M059J (cell line): Measurements from ENCODE around the gene GZMM. TPM values are rescaled to one million over a fixed set of nuclear protein-coding genes. Genes with fewer than 3 reads are reported as not detected.

ENCODE experiments used
- DNase-seq: peaks from one replicate; pipeline ENCODE4 v3.0.0-alpha.2; 2012; ENCODE audit warnings: low read depth
- total RNA-seq: library from RNA; depleted of rRNA; stranded (reverse); fragments of >200 nt; shearing (Covaris generic); gene quantifications from 2 replicates; pipeline ENCODE4 v1.2.3, GENCODE V29; 2014; rRNA removed

The GZMM gene
- 0.84 and 1.6 TPM in 2 replicates for total RNA-seq

DNA sequence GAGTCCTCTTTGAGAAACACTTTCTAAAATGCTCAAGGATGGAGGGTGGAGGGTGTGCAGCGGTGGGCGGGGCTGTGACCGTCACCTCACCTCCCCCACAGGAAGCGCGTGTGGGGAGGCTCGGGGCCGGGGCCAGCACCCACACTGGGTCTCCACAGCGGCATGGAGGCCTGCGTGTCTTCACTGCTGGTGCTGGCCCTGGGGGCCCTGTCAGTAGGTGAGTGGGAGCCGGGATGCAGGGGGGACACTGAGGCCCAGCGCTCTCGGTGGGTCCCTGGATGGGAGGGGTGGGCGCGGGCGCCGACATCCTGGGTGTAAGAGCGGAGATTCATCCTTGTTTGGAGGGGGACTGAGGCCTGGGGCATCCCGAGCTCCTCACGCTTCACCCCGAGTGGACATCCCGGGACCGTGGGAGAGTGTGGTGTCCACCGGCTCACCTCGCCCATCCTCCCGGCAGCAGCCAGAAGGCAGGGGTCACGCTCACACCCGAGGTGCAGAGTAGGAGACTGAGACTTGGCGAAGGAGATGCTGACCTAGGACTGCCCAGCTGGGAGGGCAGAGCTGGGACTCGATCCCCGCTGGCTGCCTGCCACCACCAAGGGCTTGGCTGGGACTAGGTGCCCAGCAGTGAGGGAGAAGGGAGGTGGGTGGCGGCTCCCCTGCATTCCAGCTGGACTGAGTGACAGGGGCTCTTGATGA, at the start of gene GZMM:
Gene GZMM, plus strand, starts transcription at position 144 of the 699 bp plus-strand sequence. Its CDS starts 19 bp downstream, at position 163.
- no peak for DNase-seq

DNA sequence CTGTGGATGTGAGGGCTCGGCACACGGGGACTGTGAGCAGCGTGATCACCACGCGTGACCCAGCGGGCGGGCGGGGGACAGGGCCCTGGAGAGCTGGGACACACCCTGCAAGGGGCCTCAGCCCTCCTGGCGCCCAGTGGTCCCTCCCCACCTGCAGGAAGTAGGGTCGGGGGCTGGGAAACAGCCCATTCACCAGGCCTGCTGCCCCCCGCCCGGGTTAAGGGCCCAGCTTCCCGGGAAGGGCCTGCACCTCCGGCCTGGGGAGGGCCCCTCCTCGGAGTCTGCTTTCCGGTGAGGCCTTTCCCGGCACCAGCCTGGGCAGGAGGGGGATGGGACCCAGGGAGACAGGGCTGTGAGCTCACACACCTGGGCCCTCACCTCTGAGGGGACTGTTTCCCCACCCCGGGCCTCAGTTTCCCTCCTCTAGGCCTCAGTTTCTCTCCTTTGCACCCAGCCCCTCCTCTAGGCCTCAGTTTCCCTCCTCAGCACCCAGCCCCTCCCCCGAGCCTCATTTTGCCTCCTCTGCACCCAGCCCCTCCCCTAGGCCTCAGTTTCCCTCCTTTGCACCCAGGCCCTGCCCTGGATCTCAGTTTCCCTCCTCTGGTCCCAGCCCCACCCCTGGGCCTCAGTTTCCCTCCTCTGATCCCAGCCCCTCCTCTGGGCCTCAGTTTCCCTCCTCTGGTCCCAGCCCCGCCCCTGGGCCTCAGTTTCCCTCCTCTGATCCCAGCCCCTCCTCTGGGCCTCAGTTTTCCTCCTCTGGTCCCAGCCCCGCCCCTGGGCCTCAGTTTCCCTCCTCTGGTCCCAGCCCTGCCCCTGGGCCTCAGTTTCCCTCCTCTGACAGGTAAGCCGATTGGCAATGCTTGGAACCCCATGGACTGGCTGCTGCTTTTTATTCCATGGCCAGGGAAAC, 49.4 kb upstream of the GZMM start:
- DNase-seq, result no peak

DNA sequence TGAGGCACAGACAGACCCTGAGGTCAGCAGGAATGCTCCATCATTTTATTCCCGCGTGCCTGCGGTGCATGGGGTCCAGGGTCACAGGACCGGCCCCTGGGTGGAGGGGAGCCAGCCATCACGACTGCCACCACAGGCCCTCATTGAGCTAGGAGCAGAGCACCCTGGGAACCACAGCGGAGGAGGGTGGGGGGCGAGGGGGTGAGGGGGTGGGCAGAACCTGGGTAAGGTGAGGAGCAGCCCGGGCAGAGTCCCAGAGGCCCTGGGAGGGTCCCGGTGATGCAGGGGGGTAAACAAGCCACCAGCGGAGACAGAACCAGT, 48.8 kb upstream of the GZMM start:
- DNase-seq, result no peak

DNA sequence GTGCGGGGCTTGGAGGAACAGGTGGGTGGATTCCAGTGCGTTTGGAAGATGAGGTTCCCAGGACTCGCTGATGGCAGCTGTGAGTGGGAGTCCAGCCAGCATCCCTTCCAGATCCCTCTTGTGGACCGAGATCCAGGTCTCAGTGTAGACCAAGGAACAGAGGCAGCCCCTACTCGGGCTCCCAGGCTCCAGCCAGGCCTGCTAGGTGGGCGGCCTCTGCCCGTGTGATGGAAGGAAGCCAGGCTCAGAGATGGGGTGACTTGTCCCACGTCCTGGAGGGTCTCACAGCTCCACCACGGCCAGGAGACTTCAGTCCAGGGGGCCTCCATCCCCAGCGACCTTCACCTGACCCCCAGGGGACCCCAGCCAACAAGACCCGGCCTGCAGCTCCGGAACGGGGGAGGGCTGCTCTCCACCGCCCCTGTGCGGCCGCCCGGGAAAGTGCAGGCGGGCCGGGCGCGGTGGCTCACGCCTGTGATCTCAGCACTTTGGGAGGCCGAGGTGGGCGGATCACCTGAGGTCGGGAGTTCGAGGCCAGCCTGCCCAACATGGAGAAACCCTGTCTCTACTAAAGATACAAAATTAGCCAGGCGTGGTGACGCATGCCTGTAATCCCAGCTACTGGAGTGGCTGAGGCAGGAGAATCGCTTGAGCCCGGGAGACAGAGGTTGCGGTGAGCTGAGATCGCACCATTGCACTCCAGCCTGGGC, 48.3 kb upstream of the GZMM start:
- peak; percentile 65 for DNase-seq

DNA sequence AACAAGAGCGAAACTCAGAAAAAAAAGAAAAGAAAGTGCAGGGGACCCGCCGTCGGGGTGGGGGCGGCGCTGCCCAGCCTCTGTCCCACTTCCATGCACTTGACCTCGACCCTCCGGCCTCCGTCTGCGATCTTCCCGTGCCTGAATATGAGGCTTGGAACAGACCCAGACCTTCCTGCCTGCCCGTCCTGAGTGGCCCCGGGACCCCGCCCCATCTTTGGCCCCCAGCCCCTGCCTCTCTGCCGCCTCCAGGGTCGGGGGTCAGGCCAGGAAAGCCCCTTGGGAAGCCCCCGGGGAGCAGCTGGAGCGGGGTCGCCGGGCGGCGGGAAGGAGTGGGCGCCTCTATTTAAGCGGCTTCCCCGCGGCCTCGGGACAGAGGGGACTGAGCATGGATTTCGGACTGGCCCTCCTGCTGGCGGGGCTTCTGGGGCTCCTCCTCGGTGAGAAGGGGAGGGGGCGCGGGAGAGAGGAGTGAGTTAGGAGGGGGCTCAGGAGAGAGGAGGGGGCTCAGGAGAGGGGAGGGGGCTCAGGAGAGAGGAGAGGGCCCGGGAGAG, 47.7 kb upstream of the GZMM start, which contains the start of gene MADCAM1:
Gene MADCAM1, plus strand, starts transcription at position 375 of the 554 bp plus-strand sequence. Its CDS starts 14 bp downstream, at position 389.
- no peak for DNase-seq

DNA sequence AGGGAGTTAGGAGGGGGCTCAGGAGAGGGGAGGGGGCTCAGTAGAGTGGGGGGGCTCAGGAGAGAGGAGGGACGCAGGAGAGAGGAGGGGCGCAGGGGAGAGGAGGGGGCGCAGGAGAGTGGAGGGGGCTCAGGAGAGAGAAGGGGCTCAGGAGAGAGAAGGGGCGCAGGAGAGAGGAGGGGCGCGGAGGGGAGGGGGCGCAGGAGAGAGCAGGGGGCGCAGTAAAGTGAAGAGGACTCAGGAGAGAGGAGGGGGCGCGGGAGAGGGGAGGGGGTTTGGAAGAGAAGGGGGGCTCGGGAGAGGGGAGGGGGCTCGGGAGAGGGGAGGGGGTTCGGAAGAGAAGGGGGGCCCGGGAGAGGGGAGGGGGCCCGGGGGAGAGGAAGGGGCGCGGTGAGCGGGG, 46.9 kb upstream of the GZMM start:
- DNase-seq, result no peak

DNA sequence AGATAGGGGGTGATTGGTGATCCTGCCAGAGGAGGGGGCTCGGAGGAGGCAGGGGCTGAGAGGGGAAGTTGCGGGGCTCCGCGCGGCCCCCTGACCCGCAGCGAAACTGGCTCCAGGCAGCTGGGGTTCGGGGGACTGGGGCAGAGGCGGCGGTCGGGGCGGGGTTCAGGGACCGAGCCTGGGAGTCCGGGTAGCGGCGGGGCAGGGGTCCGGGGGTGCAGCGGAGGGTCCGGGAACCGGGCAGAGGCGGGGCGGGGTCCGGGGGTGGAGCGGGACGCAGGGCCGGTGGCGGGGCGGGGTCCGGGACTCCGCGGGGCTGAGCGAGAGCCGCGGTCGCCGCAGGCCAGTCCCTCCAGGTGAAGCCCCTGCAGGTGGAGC, 46.4 kb upstream of the GZMM start:
- DNase-seq, result no peak

DNA sequence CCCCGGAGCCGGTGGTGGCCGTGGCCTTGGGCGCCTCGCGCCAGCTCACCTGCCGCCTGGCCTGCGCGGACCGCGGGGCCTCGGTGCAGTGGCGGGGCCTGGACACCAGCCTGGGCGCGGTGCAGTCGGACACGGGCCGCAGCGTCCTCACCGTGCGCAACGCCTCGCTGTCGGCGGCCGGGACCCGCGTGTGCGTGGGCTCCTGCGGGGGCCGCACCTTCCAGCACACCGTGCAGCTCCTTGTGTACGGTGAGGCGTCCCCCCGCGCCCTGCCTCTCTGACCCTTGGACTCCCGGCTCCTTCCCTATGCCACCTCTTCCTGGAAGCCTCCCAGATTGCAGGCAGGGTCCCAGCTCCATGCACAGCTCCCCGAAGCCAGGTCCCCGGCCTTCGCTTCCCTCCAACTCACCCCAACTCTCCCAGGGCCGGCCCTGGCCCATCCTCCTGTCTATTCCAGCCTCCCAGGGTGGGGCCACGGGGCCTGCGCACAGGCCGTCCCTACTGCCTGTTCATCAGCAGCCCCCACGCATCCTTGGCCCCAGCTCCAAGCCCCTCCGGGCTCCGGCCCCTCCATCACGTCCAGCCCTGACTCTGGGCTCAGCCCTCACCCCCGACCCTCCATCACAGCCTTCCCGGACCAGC, 45.9 kb upstream of the GZMM start:
- no peak for DNase-seq

DNA sequence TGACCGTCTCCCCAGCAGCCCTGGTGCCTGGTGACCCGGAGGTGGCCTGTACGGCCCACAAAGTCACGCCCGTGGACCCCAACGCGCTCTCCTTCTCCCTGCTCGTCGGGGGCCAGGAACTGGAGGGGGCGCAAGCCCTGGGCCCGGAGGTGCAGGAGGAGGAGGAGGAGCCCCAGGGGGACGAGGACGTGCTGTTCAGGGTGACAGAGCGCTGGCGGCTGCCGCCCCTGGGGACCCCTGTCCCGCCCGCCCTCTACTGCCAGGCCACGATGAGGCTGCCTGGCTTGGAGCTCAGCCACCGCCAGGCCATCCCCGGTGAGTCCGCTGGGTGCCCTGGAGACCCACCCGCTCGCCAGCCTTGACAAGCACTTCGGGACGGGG, 45.4 kb upstream of the GZMM start:
- DNase-seq, result no peak

DNA sequence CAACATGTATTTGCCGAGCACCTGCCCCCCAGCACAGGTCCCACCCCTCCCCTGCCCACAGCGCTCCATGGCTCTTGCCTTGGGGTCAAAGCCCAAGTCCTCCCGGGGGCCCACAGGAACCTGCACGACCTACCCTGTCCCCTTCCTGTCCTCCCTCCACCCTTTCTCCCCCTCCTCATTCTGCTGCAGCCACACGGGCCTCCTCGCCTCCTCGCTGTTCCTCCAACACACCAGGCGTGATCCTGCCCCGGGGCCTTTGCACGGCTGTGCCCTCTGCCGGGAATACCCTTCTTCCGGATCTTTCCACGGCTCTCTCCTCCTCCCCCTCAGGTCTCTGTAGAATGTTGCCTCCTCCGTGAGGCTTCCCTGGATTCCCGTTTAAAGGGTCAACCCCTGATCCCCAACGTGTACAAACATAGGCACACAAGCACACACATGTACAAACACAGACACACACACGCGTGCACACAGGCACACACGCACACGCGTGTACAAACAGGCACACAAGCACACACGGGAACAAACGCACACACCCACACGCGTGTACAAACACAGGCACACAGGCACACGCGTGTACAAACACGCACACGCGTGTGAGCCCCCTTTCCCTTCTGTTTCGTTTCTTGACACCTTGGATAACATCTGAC, 44.8 kb upstream of the GZMM start:
- DNase-seq, result no peak

DNA sequence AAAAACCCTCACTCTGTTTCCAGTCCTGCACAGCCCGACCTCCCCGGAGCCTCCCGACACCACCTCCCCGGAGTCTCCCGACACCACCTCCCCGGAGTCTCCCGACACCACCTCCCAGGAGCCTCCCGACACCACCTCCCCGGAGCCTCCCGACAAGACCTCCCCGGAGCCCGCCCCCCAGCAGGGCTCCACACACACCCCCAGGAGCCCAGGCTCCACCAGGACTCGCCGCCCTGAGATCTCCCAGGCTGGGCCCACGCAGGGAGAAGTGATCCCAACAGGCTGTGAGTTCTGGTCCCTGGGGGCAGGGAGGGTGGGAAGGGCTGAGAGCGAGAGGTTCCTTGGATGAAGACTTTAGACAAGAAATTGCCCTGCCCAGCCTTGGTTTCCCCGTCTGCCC, 42.2 kb upstream of the GZMM start:
- DNase-seq, result no peak

DNA sequence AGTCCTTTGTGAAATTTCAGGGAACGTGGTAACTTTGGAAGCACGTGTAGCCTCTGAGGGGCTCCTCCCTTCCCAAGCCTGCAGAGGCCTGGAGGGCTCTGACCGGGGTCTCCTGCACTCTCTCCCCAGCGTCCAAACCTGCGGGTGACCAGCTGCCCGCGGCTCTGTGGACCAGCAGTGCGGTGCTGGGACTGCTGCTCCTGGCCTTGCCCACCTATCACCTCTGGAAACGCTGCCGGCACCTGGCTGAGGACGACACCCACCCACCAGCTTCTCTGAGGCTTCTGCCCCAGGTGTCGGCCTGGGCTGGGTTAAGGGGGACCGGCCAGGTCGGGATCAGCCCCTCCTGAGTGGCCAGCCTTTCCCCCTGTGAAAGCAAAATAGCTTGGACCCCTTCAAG, 39.2 kb upstream of the GZMM start:
- DNase-seq, result no peak

DNA sequence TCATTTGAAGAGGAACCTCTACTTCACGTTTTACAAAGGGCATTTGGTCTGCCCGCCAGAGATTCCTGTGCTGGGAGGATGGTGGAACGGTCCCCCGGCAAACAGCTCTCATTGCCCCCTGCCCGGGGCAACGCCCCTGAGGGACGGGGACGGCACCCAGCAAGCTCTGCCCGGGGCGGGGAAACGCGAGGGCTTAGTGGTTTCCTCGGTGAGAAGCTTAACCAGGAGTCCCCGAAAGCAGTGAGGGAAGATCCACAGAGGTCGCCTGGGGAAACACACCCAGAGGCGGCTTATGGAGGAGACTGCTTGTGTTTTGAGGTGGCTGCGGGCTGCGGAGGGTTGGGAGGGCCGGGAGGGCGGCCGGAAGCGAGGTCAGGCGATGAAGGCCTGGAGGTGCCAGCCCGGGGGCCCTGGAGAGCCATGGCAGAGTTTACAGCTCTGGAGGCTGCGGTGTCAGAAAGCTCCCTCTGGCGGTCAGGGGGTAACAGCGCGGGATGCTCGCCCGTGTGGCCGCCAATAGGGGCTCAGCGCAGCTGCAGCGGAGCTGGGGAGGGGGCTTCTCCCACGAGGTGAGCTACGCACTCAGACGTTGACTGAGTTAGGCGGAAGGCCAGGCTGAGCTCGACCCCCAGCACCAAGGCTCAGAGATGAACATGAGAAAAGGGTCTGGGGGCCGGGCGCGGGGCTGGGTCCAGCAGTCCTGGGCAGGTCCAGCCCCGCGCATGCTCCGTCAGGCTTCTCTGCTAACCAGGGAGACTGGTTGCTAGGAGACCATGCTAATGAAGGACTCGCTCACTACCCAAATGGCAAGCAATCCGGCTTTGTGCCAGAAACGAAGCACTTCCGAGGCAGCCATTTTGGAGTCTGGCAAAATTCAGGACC, 37.2 kb upstream of the GZMM start:
- peak; percentile 100 for DNase-seq

DNA sequence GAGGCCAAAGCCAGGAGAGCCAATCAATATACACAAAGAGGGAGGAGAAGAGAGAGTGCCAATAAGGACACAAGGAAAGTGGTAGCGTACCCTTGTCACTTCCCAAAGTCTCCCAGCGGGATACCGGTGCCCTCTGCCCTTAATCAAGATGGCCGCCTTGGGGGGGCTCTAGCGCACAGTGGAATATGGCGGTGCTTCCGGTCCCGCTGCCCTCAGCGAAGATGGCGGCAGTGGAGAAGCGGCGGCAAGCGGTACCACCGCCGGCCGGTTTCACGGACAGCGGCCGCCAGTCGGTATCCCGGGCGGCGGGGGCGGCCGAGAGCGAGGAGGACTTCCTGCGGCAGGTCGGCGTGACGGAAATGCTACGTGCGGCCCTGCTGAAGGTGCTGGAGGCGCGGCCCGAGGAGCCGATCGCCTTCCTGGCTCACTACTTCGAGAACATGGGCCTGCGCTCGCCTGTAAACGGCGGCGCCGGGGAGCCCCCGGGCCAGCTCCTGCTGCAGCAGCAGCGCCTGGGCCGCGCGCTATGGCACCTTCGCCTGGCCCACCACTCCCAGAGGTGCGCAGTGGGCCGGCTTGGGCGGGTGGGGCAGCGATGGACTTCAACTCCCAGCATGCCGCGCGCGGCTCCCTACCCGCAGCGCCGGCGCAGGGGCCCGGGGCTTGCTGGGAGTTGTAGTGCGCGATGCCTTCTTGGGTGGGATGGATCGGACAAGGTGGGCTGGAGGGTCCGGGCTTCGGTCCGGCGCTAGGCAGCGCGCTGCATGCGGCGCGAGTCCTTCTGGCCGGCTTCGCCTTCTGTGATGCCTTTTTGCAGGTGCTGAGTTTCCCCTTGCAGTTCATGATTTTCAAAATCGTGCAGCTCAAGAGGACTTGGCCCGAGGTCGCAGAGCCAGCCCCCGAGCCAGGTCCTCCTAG, 36.3 kb upstream of the GZMM start, which contains the start of gene TPGS1:
Gene TPGS1, plus strand, starts transcription at position 212 of the 918 bp plus-strand sequence. Its CDS starts 10 bp downstream, at position 222.
- DNase-seq, result peak; percentile 68

DNA sequence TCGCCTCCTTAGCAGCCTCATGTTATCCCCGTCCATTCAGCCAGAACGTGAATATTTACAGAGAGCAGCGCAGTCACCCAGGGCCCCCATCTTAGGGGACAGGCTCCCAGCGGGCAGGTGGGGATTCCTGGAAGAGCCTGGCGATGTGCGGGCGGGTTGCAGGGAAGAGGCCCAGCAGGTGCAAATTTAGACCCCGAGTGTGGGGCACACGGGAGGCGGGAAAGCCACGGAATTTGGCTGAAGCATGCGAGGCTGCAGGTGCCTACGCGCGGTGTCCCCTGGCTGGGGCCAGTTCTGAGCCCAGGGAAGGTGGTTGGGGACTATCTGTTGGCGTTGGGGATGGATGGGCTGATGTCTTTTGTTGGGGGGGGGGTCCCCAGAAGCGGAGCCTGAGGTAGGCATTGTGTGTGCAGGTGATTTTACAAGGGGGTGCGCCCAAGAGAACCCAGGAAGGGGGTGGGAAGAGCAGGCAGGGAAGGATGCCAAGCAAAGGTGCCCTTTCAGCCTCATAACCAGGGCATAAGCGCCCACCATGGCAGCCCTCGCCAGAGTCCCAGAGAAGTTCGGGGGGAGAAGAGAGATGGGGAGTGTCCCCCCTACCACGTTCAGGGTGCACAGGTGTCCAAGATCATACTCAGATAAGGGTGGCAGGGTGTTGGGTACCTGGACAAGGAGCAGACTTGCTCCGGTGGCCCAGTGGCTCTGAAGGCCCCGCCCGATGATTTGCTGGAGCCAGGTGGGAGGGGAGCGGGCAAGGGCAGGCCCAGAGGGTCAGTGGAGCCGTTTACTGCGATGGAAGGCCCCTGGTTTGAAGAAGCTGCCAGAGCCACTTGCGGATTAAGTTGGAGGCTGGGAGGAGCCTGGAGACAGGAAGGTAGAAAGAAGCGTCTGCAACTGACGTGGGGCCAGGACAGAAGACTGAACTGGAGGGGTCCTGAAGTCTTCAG, 35.4 kb upstream of the GZMM start:
- no peak for DNase-seq

DNA sequence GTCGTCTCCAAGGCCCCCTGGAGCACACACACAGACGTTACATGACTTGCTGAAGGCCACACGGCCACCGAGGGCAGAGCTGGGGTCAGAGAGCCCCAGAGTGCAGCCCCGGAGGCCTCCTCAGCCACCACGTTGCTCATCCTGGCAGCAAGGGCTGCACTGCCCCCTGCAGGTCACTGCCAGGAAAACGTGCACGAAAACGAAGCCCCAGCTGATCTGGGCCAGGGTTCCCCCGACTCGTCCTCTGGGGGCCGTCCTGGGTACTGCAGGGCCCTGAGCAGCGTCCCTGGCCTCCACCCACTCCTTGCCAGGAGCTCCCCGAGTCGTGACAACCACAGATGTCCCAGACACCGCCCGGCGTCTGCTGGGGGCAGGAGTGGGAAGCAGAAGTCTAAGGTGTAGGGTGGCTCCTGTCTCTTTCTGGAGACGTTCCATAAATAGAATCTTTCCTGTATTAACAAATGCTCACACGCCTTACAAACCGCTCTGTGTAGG, 33.2 kb upstream of the GZMM start:
- peak; percentile 53 for DNase-seq

DNA sequence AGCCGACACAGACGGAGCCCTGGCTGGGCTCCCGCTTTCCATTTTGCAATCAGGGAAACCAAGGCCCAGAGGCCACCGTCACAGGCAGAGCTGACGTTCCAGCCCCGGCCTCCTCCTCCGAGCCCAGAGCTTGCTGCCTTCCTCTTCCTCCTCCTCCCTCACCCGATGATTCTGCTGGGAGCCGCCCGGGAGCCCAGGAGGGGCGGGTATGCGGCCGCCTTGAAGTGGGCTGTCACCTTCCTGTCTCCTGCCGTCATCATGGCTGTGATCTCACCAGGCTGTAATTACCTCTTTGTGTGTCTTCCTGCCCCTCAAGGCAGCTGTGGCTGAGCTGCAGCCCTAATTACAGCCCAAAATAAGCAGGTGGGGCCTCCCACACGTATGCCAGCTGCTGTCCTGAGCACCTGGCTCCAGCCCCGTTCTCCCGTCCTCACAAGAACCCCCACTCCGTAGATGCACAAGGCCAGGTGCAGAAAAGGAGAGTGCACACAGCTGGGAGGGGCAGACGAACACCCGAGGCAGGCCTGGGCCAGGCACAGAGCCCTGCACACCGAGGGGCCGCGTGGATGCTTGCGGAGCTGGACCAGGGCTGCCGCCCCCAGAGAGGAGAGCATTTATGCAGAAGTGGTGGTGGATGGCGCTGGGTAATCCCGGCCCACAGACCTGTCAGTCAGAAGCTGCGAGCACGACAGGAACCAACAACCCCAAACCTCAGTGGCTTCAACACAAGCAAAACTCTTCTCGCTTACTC, 32.6 kb upstream of the GZMM start:
- no peak for DNase-seq
